PC-3 (cell line): ENCODE results near the gene GLI3. TPM values are rescaled to one million over a fixed set of nuclear protein-coding genes. Genes with fewer than 3 reads are reported as not detected.

Source experiments
- ATAC-seq: fragments of 200-7000 bp; cut with Tn5 transposase; 2 replicates; pipeline ENCODE4 v1.9.1; 2020; ENCODE audit warnings: mild to moderate bottlenecking, moderate library complexity
- BruUV-seq: library from RNA; stranded (reverse); fragments of 400-500 nt; replicated peaks from 2 replicates; lab custom pipeline; 2021; lab: Mats Ljungman, UMichigan
- CTCF ChIA-PET: fragments of 300-600 bp; sonication (Branson Sonifier 250); formaldehyde crosslinking; loops from one replicate; lab custom pipeline; 2022; ENCODE audit warnings: antibody characterized with exemption; lab: Charles Lee
- POLR2A ChIA-PET: fragments of 300-600 bp; sonication (Branson Sonifier 250); formaldehyde crosslinking; loops from one replicate; lab custom pipeline; 2022; ENCODE audit warnings: antibody characterized with exemption; ENCODE audit not compliant: unreplicated experiment; lab: Charles Lee
- DNase-seq: peaks from one replicate; pipeline ENCODE4 v3.0.0-alpha.2; 2015
- H2AFZ ChIP-seq: fragments of 300-600 bp; sonication (generic); 2 replicates; pipeline ENCODE4 v1.6.0; 2016; ENCODE audit warnings: antibody characterized with exemption, low read length
- H3F3A ChIP-seq: fragments of 300-600 bp; sonication (generic); one replicate; pipeline ENCODE4 v1.6.0; 2017; ENCODE audit warnings: antibody characterized with exemption, low read length, control low read depth, mild to moderate bottlenecking; ENCODE audit not compliant: unreplicated experiment
- H3K27ac ChIP-seq: fragments of 300-600 bp; sonication (generic); 2 replicates; pipeline ENCODE4 v1.5.1; 2016; ENCODE audit warnings: mild to moderate bottlenecking, low read length
- H3K27me3 ChIP-seq: fragments of 300-600 bp; sonication (generic); 2 replicates; pipeline ENCODE4 v1.6.1; 2016; ENCODE audit warnings: low read length, mixed read lengths
- H3K36me3 ChIP-seq: fragments of 300-600 bp; sonication (generic); 2 replicates; pipeline ENCODE4 v1.6.1; 2016; ENCODE audit warnings: low read depth, mixed run types, low read length, mixed read lengths
- H3K4me1 ChIP-seq: fragments of 300-600 bp; sonication (generic); 2 replicates; pipeline ENCODE4 v1.5.1; 2016; ENCODE audit warnings: low read length; ENCODE audit not compliant: insufficient read depth
- H3K4me2 ChIP-seq: fragments of 300-600 bp; sonication (generic); 2 replicates; pipeline ENCODE4 v1.6.0; 2016; ENCODE audit warnings: low read length
- H3K4me3 ChIP-seq: fragments of 300-600 bp; sonication (generic); 2 replicates; pipeline ENCODE4 v1.5.1; 2016; ENCODE audit warnings: mild to moderate bottlenecking, low read length, mixed read lengths
- H3K79me2 ChIP-seq: fragments of 300-600 bp; sonication (generic); 2 replicates; pipeline ENCODE4 v1.6.1; 2017; ENCODE audit warnings: low read length, mixed read lengths
- H3K9ac ChIP-seq: fragments of 300-600 bp; sonication (generic); 2 replicates; pipeline ENCODE4 v1.6.0; 2016; ENCODE audit warnings: mild to moderate bottlenecking, low read length
- H3K9me2 ChIP-seq: fragments of 300-600 bp; sonication (generic); replicated peaks from 2 replicates; pipeline ENCODE4 v1.6.1; 2016; ENCODE audit warnings: mixed run types, low read length, mixed read lengths
- H3K9me3 ChIP-seq: fragments of 300-600 bp; sonication (generic); 2 replicates; pipeline ENCODE4 v1.6.1; 2016; ENCODE audit warnings: low read length, mixed read lengths
- H4K20me1 ChIP-seq: fragments of 300-600 bp; sonication (generic); 2 replicates; pipeline ENCODE4 v1.6.1; 2016; ENCODE audit warnings: low read length, mixed read lengths
- EZH2 ChIP-seq: fragments of 300-600 bp; sonication (generic); IDR thresholded peaks from one replicate; pipeline ENCODE4 v1.6.1; 2017; ENCODE audit warnings: antibody characterized with exemption, mild to moderate bottlenecking, low read length; ENCODE audit not compliant: unreplicated experiment
- EZH2phosphoT487 ChIP-seq: fragments of 300-600 bp; sonication (generic); IDR thresholded peaks from 2 replicates; pipeline ENCODE4 v1.6.1; 2018; ENCODE audit warnings: mild to moderate bottlenecking, antibody characterized with exemption, low read length, borderline replicate concordance
- intact Hi-C: fragments of 100-400 bp; cut with micrococcal nuclease; formaldehyde crosslinking; loops from 2 replicates; pipeline ENCODE4 v1.9.0; 2023
- total RNA-seq: library from RNA; depleted of rRNA; stranded (reverse); fragments of >200 nt; gene quantifications from 2 replicates; pipeline ENCODE4 v1.2.3, GENCODE V29; 2014
- TF ChIP-seq, protein P1 (sequence below): fragments of 300-600 bp; sonication (generic); conservative IDR thresholded peaks from 2 replicates; pipeline ENCODE4 v1.5.1; 2017; ENCODE audit warnings: antibody characterized with exemption, low read depth, mild to moderate bottlenecking, low read length

The GLI3 gene
- total RNA-seq, 1 experiment from 2014 or later = 3.5 TPM

DNA sequence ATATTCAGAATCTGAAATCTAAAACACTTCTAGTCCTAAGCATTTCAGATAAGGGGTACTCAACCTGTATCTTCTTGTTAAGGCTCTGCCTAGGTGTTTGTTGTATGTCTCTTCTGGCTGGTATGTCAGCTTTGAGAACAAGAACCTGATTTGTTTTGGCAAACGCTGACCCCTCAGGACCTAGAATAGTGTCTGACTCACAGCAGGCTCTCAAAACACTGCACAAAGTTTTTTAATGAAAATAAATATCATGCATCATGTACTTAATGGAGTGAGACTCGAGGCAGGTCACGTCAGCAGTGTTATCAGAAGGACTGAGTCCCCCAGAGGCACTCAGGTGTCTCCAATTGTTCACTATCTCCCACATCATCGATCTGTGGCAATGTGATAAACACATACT lies 99.1 kb downstream of the GLI3 start:
- H3K79me2 ChIP-seq = no peaks in the 10 kb centered on the region
- no peak for DNase-seq
- no peak overlapping the region for H3K9ac ChIP-seq
- H3K4me1 ChIP-seq = no peaks in the 10 kb centered on the region
- no peaks in the 10 kb centered on the region for H3F3A ChIP-seq
- no TSS peak for BruUV-seq
- no peak overlapping the region for H3K4me3 ChIP-seq
- no peaks in the 10 kb centered on the region for H3K27me3 ChIP-seq
- no peak overlapping the region for H3K4me2 ChIP-seq
- H3K27ac ChIP-seq = no peak overlapping the region
- no peaks in the 10 kb centered on the region for H3K36me3 ChIP-seq
- H2AFZ ChIP-seq = no peak overlapping the region
- H3K9me3 ChIP-seq = no peaks in the 10 kb centered on the region
- ChIA-PET POLR2A (no interaction called here), CTCF (no interaction called here)
- intact Hi-C loops = no loop called here
- no peak for ATAC-seq
- no peaks in the 10 kb centered on the region for H4K20me1 ChIP-seq
- H3K9me2 ChIP-seq = no peaks in the 10 kb centered on the region
- TF ChIP-seq, protein P1, sequence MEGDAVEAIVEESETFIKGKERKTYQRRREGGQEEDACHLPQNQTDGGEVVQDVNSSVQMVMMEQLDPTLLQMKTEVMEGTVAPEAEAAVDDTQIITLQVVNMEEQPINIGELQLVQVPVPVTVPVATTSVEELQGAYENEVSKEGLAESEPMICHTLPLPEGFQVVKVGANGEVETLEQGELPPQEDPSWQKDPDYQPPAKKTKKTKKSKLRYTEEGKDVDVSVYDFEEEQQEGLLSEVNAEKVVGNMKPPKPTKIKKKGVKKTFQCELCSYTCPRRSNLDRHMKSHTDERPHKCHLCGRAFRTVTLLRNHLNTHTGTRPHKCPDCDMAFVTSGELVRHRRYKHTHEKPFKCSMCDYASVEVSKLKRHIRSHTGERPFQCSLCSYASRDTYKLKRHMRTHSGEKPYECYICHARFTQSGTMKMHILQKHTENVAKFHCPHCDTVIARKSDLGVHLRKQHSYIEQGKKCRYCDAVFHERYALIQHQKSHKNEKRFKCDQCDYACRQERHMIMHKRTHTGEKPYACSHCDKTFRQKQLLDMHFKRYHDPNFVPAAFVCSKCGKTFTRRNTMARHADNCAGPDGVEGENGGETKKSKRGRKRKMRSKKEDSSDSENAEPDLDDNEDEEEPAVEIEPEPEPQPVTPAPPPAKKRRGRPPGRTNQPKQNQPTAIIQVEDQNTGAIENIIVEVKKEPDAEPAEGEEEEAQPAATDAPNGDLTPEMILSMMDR = no peak
- no peak for TF ChIP-seq EZH2
- no peak for TF ChIP-seq EZH2phosphoT487

DNA sequence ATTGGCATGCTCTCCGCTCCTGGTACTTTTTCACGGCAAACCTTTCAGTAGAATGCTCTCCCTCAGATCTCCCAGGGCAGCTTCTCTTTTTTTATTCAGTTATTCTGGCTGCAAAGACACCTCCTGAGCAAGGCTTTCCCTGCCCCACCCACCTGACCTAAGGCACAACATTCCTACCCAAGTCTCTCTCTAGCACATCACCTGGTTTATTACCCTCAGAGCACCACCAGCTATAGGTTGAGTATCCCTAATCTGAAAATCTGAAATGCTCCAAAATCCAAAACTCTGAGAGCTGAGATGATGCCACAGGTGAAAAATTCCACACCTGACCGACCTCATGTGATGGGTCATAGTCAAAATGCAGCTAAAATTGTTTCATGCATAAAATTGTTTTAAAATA lies 99.6 kb downstream of the GLI3 start:
- Histone ChIP-seq H3K27me3 (no peaks in the 10 kb centered on the region), H3K9me3 (no peaks in the 10 kb centered on the region), H3F3A (no peaks in the 10 kb centered on the region), H3K36me3 (no peaks in the 10 kb centered on the region), H3K4me1 (no peaks in the 10 kb centered on the region), H3K4me3 (no peak overlapping the region), H3K27ac (no peak overlapping the region), H2AFZ (no peak overlapping the region), H3K79me2 (peaks cover 3% of the 10 kb centered on the region; the same call in 1 of the 2 replicates), H3K9ac (no peak overlapping the region), H4K20me1 (no peaks in the 10 kb centered on the region), H3K4me2 (no peak overlapping the region), H3K9me2 (no peaks in the 10 kb centered on the region)
- TF ChIP-seq, protein P1 = no peak
- TF ChIP-seq EZH2 = no peak
- no peak for TF ChIP-seq EZH2phosphoT487
- ChIA-PET POLR2A (no interaction called here), CTCF (no interaction called here)
- intact Hi-C loops = no loop called here
- no peak for ATAC-seq
- no TSS peak for BruUV-seq
- no peak for DNase-seq

DNA sequence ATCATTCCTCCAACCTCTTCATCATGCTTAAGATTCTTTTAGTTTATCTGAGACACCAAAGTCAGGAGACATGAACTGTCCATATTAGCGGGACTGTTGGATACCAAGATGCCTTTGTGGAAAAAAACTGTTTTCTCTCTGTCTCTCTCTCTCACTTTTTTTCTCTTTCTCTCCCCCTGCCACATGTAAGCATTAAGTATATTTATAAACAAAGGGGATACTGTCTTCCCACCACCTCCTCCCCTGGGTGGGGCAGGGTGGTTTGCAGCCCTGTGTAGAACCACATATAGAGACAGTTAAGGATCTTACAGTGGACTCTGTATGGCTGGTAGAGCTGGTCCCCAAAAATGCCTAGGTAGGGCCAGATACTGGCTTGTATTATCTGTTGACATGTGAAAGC lies 101.3 kb downstream of the GLI3 start:
- CTCF ChIA-PET = no interaction called here
- no peak overlapping the region for H3K9ac ChIP-seq
- no peaks in the 10 kb centered on the region for H3K9me2 ChIP-seq
- H2AFZ ChIP-seq = no peak overlapping the region
- H3K27me3 ChIP-seq = no peaks in the 10 kb centered on the region
- H3K79me2 ChIP-seq = peaks cover 3% of the 10 kb centered on the region; the same call in 1 of the 2 replicates
- no peak overlapping the region for H3K27ac ChIP-seq
- no peaks in the 10 kb centered on the region for H4K20me1 ChIP-seq
- TF ChIP-seq EZH2phosphoT487 = no peak
- TF ChIP-seq, protein P1 = no peak
- no peak for TF ChIP-seq EZH2
- POLR2A ChIA-PET = no interaction called here
- ATAC-seq (no peak), DNase-seq (no peak)
- no peak overlapping the region for H3K4me3 ChIP-seq
- H3K4me2 ChIP-seq = no peak overlapping the region
- H3K36me3 ChIP-seq = no peaks in the 10 kb centered on the region
- H3F3A ChIP-seq = no peaks in the 10 kb centered on the region
- BruUV-seq = no TSS peak
- intact Hi-C loops = no loop called here
- H3K9me3 ChIP-seq = no peaks in the 10 kb centered on the region
- H3K4me1 ChIP-seq = no peaks in the 10 kb centered on the region
